IMR-90 (cell line): ENCODE results near the gene CLIP3. TPM values are rescaled to one million over a fixed set of nuclear protein-coding genes. Genes with fewer than 3 reads are reported as not detected.

Experiments
- ATAC-seq: fragments of 200-7000 bp; cut with Tn5 transposase; 2 replicates; pipeline ENCODE4 v1.9.1; 2020; ENCODE audit warnings: low read depth, mild to moderate bottlenecking, moderate library complexity
- BruUV-seq: library from RNA; stranded (reverse); fragments of 400-500 nt; replicated peaks from 2 replicates; lab custom pipeline; 2021; lab: Mats Ljungman, UMichigan
- CTCF ChIA-PET: fragments of 300-600 bp; formaldehyde crosslinking; extraction: SDS; loops from one replicate; lab custom pipeline; 2021; ENCODE audit warnings: antibody characterized with exemption; lab: Yijun Ruan, JAX
- POLR2A ChIA-PET: fragments of 300-600 bp; sonication (Branson Sonifier 250); formaldehyde crosslinking; loops from one replicate; lab custom pipeline; 2022; ENCODE audit warnings: antibody characterized with exemption; ENCODE audit not compliant: unreplicated experiment; lab: Charles Lee
- DNase-seq: peaks from one replicate; pipeline ENCODE4 v3.0.0; 2013
- H2AFZ ChIP-seq: replicated peaks from 2 replicates; pipeline ENCODE3; 2013; ENCODE audit warnings: low read length, mild to moderate bottlenecking; ENCODE audit not compliant: poor library complexity
- H2AK5ac ChIP-seq: 2 replicates; pipeline ENCODE4 v1.6.1; 2013; ENCODE audit warnings: low read depth, low read length, inconsistent platforms
- H2AK9ac ChIP-seq: replicated peaks from 2 replicates; pipeline ENCODE3; 2013; ENCODE audit warnings: mild to moderate bottlenecking, low read depth, low read length, moderate library complexity; ENCODE audit not compliant: poor library complexity
- H2BK120ac ChIP-seq: 2 replicates; pipeline ENCODE4 v1.6.1; 2013; ENCODE audit warnings: low read depth, low read length, inconsistent platforms
- H2BK15ac ChIP-seq: 3 replicates; pipeline ENCODE4 v1.6.1; 2013; ENCODE audit warnings: low read depth, low read length, inconsistent platforms
- H2BK20ac ChIP-seq: 2 replicates; pipeline ENCODE4 v1.6.1; 2013; ENCODE audit warnings: low read depth, mild to moderate bottlenecking, inconsistent platforms, low read length, moderate library complexity
- H2BK5ac ChIP-seq: 2 replicates; pipeline ENCODE4 v1.6.1; 2013; ENCODE audit warnings: mild to moderate bottlenecking, low read depth, low read length, inconsistent platforms; ENCODE audit not compliant: poor library complexity, severe bottlenecking
- H3K14ac ChIP-seq: replicated peaks from 2 replicates; pipeline ENCODE4 v1.6.1; 2013; ENCODE audit warnings: low read depth, low read length, inconsistent platforms
- H3K18ac ChIP-seq: 2 replicates; pipeline ENCODE4 v1.6.1; 2013; ENCODE audit warnings: low read depth, low read length, control low read depth
- H3K23ac ChIP-seq: 2 replicates; pipeline ENCODE4 v1.6.1; 2013; ENCODE audit warnings: low read depth, low read length, inconsistent platforms
- H3K27ac ChIP-seq: 2 replicates; pipeline ENCODE4 v1.5.1; 2013; ENCODE audit warnings: mild to moderate bottlenecking, control low read depth, low read length; ENCODE audit not compliant: insufficient read depth
- H3K27me3 ChIP-seq: 2 replicates; pipeline ENCODE4 v1.6.1; 2013; ENCODE audit warnings: low read length; ENCODE audit not compliant: control insufficient read depth, insufficient read depth
- H3K36me3 ChIP-seq: 2 replicates; pipeline ENCODE4 v1.6.1; 2013; ENCODE audit warnings: low read length, mixed read lengths; ENCODE audit not compliant: control insufficient read depth, insufficient read depth
- H3K4ac ChIP-seq: 2 replicates; pipeline ENCODE4 v1.6.1; 2013; ENCODE audit warnings: low read depth, low read length, inconsistent platforms
- H3K4me1 ChIP-seq: 2 replicates; pipeline ENCODE4 v1.6.1; 2013; ENCODE audit warnings: low read length, mixed read lengths; ENCODE audit not compliant: control insufficient read depth, insufficient read depth
- H3K4me2 ChIP-seq: 2 replicates; pipeline ENCODE4 v1.6.1; 2013; ENCODE audit warnings: low read depth, mild to moderate bottlenecking, control low read depth, low read length, moderate library complexity
- H3K4me3 ChIP-seq: 2 replicates; pipeline ENCODE4 v1.5.1; 2013; ENCODE audit warnings: low read depth, mild to moderate bottlenecking, control low read depth, low read length, moderate library complexity; ENCODE audit not compliant: insufficient read depth
- H3K56ac ChIP-seq: 2 replicates; pipeline ENCODE4 v1.6.1; 2013; ENCODE audit warnings: low read length, inconsistent platforms; ENCODE audit not compliant: insufficient read depth; ENCODE audit errors: extremely low read depth
- H3K79me1 ChIP-seq, 2 experiments: 2 replicates each; pipeline ENCODE4 v1.6.1; 2013; ENCODE audit warnings: low read length in 2 of 2, inconsistent platforms in 1 of 2, low read depth in 1 of 2
- H3K9ac ChIP-seq: 2 replicates; pipeline ENCODE4 v1.6.1; 2013; ENCODE audit warnings: low read depth, low read length, control low read depth
- H3K9me1 ChIP-seq: 2 replicates; pipeline ENCODE4 v1.6.1; 2013; ENCODE audit warnings: low read length, inconsistent platforms; ENCODE audit not compliant: insufficient read depth
- H3K9me3 ChIP-seq: 2 replicates; pipeline ENCODE4 v1.6.1; 2013; ENCODE audit warnings: low read length; ENCODE audit not compliant: control insufficient read depth, insufficient read depth
- H4K20me1 ChIP-seq: 2 replicates; pipeline ENCODE4 v1.6.1; 2013; ENCODE audit warnings: low read length, inconsistent platforms; ENCODE audit not compliant: insufficient read depth
- H4K5ac ChIP-seq: 2 replicates; pipeline ENCODE4 v1.6.1; 2013; ENCODE audit warnings: mild to moderate bottlenecking, low read depth, low read length, control low read depth
- H4K8ac ChIP-seq, 2 experiments: 2 replicates each; pipeline ENCODE4 v1.6.1; 2013; ENCODE audit warnings: low read depth in 2 of 2, low read length in 2 of 2, control low read depth in 1 of 2, inconsistent platforms in 1 of 2
- H4K91ac ChIP-seq: 2 replicates; pipeline ENCODE4 v1.6.1; 2013; ENCODE audit warnings: low read depth, low read length, inconsistent platforms; ENCODE audit not compliant: insufficient read depth
- BHLHE40 ChIP-seq: fragments of 150-350 bp; IDR thresholded peaks from 2 replicates; pipeline ENCODE4 v1.6.1; 2016; ENCODE audit warnings: mild to moderate bottlenecking, low read depth, low read length
- CEBPB ChIP-seq: IDR thresholded peaks from 2 replicates; pipeline ENCODE4 v1.6.1; 2012; ENCODE audit warnings: low read depth, low read length, improper control_type of control experiment
- NFE2L2 ChIP-seq: fragments of 150-350 bp; IDR thresholded peaks from 2 replicates; pipeline ENCODE4 v1.6.1; 2016; ENCODE audit warnings: low read depth, mild to moderate bottlenecking, low read length
- POLR2A ChIP-seq: IDR thresholded peaks from 2 replicates; pipeline ENCODE4 v1.6.1; 2012; ENCODE audit warnings: mild to moderate bottlenecking, low read depth, low read length
- RAD21 ChIP-seq: IDR thresholded peaks from 2 replicates; pipeline ENCODE4 v1.6.1; 2012; ENCODE audit warnings: low read length, improper control_type of control experiment
- RCOR1 ChIP-seq: IDR thresholded peaks from 2 replicates; pipeline ENCODE4 v1.6.1; 2012; ENCODE audit warnings: mild to moderate bottlenecking, low read length, improper control_type of control experiment; ENCODE audit not compliant: insufficient replicate concordance
- SMC3 ChIP-seq: fragments of 150-350 bp; IDR thresholded peaks from 2 replicates; pipeline ENCODE4 v1.6.1; 2016; ENCODE audit warnings: low read depth, mild to moderate bottlenecking, antibody characterized with exemption, low read length, moderate library complexity
- WGBS, 2 experiments: methylation state at CpG; one replicate each; pipeline versions ENCODE4 v1.1.5 to v1.1.7; 2013; ENCODE audit warnings: missing lambda C conversion rate in 2 of 2; ENCODE audit not compliant: insufficient read length in 1 of 2; ENCODE audit errors: extremely low coverage in 2 of 2; 5-methylcytosine and 5-hydroxymethylcytosine counted together
- dilution Hi-C: fragments of 300-500 bp; cut with HindIII; formaldehyde crosslinking; loops from one replicate; pipeline ENCODE4 v1.14.3; 2018; ENCODE audit warnings: low sequenced_read_pairs; ENCODE audit not compliant: unreplicated experiment
- in situ Hi-C: fragments of 300-500 bp; cut with MboI; formaldehyde crosslinking; loops from 3 replicates; pipeline ENCODE4 v1.14.3; 2019; ENCODE audit warnings: low sequenced_read_pairs, inconsistent platforms, mixed read lengths
- intact Hi-C: fragments of 100-400 bp; cut with micrococcal nuclease; formaldehyde crosslinking; loops from 2 replicates; pipeline ENCODE4 v1.10.0; 2022
- polyA plus RNA-seq, 3 experiments: library from polyadenylated mRNA; depleted of rRNA; stranded (reverse); fragments of >200 nt; gene quantifications; 2 replicates each; pipeline ENCODE4 v1.2.3, GENCODE V29; 2012; ENCODE audit warnings: low replicate concordance in 1 of 3
- total RNA-seq: library from RNA; depleted of rRNA; stranded (reverse); fragments of >200 nt; gene quantifications from 2 replicates; pipeline ENCODE4 v1.2.3, GENCODE V29; 2012
- TF ChIP-seq, protein P1 (sequence below): fragments of 150-350 bp; IDR thresholded peaks from 2 replicates; pipeline ENCODE4 v1.6.1; 2016; ENCODE audit warnings: low read depth, mild to moderate bottlenecking, low read length, moderate library complexity, borderline replicate concordance
- TF ChIP-seq, protein P2 (sequence below): conservative IDR thresholded peaks from 2 replicates; pipeline ENCODE4 v1.5.1; 2012; ENCODE audit warnings: mild to moderate bottlenecking, low read depth, low read length, improper control_type of control experiment

CLIP3 gene
- total and polyA plus RNA-seq, 2 of the 4 experiments (the other 2 are of a cell fraction), result 5.4 to 28.7 TPM

DNA sequence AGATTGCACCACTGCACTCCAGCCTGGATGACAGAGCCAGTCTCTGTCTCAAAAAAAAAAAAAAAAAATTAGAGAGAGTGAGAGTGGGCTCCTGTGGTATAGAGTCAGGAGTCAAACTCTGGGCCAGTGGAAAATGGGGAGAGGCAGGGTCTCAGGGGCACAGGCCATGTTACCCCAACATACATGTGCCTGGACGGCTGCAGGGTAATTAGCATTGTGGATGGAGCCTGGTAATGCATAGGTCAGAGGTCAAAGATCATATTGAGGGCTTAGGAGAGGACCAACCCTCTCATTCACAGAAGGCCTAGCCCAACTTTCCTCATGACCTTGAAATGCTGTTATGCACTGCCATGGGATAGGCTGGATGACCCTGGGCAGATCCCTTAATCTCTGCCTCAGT lies 7.1 kb downstream of the CLIP3 start:
- H3K9me1 ChIP-seq, result peaks cover 6% of the 10 kb centered on the region; the same call in 1 of the 2 replicates
- TF ChIP-seq, protein P1, sequence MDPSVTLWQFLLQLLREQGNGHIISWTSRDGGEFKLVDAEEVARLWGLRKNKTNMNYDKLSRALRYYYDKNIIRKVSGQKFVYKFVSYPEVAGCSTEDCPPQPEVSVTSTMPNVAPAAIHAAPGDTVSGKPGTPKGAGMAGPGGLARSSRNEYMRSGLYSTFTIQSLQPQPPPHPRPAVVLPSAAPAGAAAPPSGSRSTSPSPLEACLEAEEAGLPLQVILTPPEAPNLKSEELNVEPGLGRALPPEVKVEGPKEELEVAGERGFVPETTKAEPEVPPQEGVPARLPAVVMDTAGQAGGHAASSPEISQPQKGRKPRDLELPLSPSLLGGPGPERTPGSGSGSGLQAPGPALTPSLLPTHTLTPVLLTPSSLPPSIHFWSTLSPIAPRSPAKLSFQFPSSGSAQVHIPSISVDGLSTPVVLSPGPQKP, result no peak
- TF ChIP-seq BHLHE40, result no peak
- TF ChIP-seq RAD21, result no peak
- TF ChIP-seq NFE2L2, result no peak
- no peak for TF ChIP-seq RCOR1
- no peak for TF ChIP-seq CEBPB
- TF ChIP-seq SMC3, result no peak
- TF ChIP-seq POLR2A, result no peak
- TF ChIP-seq, protein P2, sequence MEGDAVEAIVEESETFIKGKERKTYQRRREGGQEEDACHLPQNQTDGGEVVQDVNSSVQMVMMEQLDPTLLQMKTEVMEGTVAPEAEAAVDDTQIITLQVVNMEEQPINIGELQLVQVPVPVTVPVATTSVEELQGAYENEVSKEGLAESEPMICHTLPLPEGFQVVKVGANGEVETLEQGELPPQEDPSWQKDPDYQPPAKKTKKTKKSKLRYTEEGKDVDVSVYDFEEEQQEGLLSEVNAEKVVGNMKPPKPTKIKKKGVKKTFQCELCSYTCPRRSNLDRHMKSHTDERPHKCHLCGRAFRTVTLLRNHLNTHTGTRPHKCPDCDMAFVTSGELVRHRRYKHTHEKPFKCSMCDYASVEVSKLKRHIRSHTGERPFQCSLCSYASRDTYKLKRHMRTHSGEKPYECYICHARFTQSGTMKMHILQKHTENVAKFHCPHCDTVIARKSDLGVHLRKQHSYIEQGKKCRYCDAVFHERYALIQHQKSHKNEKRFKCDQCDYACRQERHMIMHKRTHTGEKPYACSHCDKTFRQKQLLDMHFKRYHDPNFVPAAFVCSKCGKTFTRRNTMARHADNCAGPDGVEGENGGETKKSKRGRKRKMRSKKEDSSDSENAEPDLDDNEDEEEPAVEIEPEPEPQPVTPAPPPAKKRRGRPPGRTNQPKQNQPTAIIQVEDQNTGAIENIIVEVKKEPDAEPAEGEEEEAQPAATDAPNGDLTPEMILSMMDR, result no peak
- no peak overlapping the region for H3K9ac ChIP-seq
- H3K27ac ChIP-seq, result no peak overlapping the region
- H3K4ac ChIP-seq, result no peak overlapping the region
- H3K36me3 ChIP-seq, result peaks cover 63% of the 10 kb centered on the region
- no peak overlapping the region for H4K5ac ChIP-seq
- H3K4me3 ChIP-seq, result no peak overlapping the region
- H2BK15ac ChIP-seq, result no peak overlapping the region
- ChIA-PET POLR2A (no interaction called here), CTCF (no interaction called here)
- no peak overlapping the region for H3K18ac ChIP-seq
- H2AK5ac ChIP-seq, result no peak overlapping the region
- H2BK20ac ChIP-seq, result no peak overlapping the region
- intact Hi-C loops, result no loop called here
- dilution Hi-C loops, result no loop called here
- H3K14ac ChIP-seq, result no peak overlapping the region
- in situ Hi-C loops, result no loop called here
- peaks cover 0 to 7% of the 10 kb centered on the region in 2 experiments; a peak in 2 of 4 replicates for H3K79me1 ChIP-seq
- no peak overlapping the region for H2BK120ac ChIP-seq
- ATAC-seq (no peak), DNase-seq (no peak)
- no peak overlapping the region for H3K23ac ChIP-seq
- WGBS, 2 experiments, result no CpG with 5 or more reads among the region's 1 CpG
- H2AK9ac ChIP-seq, result no peak overlapping the region
- H3K4me2 ChIP-seq, result no peak overlapping the region
- no peaks in the 10 kb centered on the region for H3K4me1 ChIP-seq
- no peak overlapping the region for H2BK5ac ChIP-seq
- no peak overlapping the region for H4K91ac ChIP-seq
- H2AFZ ChIP-seq, result no peak overlapping the region
- no peak overlapping the region for H4K8ac ChIP-seq
- H4K20me1 ChIP-seq, result no peaks in the 10 kb centered on the region; the same call in 1 of the 2 replicates
- no TSS peak for BruUV-seq
- H3K27me3 ChIP-seq, result no peaks in the 10 kb centered on the region
- no peak overlapping the region for H3K56ac ChIP-seq
- H3K9me3 ChIP-seq, result no peaks in the 10 kb centered on the region
